Measurements from ENCODE around the gene USE1.

Gene USE1

GRCh38 chr19:17235971-17236777 is 21.0 kb downstream of the USE1 start:
- no peak for DNase-seq (ENCODE audit: low read depth)

GRCh38 chr19:17236811-17237543 is 21.8 kb downstream of the USE1 start:
- DNase-seq (ENCODE audit: low read depth): no peak

GRCh38 chr19:17237747-17238706 is 22.9 kb downstream of the USE1 start:
- no peak for DNase-seq (ENCODE audit: low read depth)

- no peak for DNase-seq (ENCODE audit: low read depth)
Measured at GRCh38 chr19:17240062-17240752, 25.1 kb downstream of the USE1 start.

- no peak for DNase-seq (ENCODE audit: low read depth)
Measured at GRCh38 chr19:17240826-17241399, 25.8 kb downstream of the USE1 start.

- no peak for DNase-seq (ENCODE audit: low read depth)
Measured at GRCh38 chr19:17242431-17243208, 27.5 kb downstream of the USE1 start.

GRCh38 chr19:17243211-17243829 is 28.2 kb downstream of the USE1 start:
- DNase-seq (ENCODE audit: low read depth): no peak

GRCh38 chr19:17243830-17244617 is 28.9 kb downstream of the USE1 start:
- no peak for DNase-seq (ENCODE audit: low read depth)

GRCh38 chr19:17244618-17245534 is 29.7 kb downstream of the USE1 start:
- DNase-seq (ENCODE audit: low read depth): no peak

- no peak for DNase-seq (ENCODE audit: low read depth)
Measured at GRCh38 chr19:17245535-17245984, 30.4 kb downstream of the USE1 start, which contains the start of gene NR2F6. NR2F6 (minus strand) TSS chr19:17245919; CDS start chr19:17245220, 699 bp downstream.

- DNase-seq (ENCODE audit: low read depth): no peak
Measured at GRCh38 chr19:17246681-17247425, 31.7 kb downstream of the USE1 start.

GRCh38 chr19:17248011-17248776 is 33.0 kb downstream of the USE1 start:
- DNase-seq (ENCODE audit: low read depth): no peak

GRCh38 chr19:17249887-17250548 is 34.9 kb downstream of the USE1 start:
- no peak for DNase-seq (ENCODE audit: low read depth)

GRCh38 chr19:17254636-17255035 is 39.5 kb downstream of the USE1 start:
- DNase-seq (ENCODE audit: low read depth): no peak

- DNase-seq (ENCODE audit: low read depth): no peak
Measured at GRCh38 chr19:17255150-17255621, 40.0 kb downstream of the USE1 start.

GRCh38 chr19:17256130-17256529 is 41.0 kb downstream of the USE1 start:
- no peak for DNase-seq (ENCODE audit: low read depth)

Measured in stimulated activated CD8-positive, alpha-beta memory T cell treated with anti-CD3 and anti-CD28 coated beads, Interleukin-7, amount 100 ng/mL, for 24 hours (primary cell).